ENCODE measurements around the gene EPHB2.

The EPHB2 gene

GRCh38 chr1:22810378-22810777 is 99.7 kb downstream of the EPHB2 start:
- no peak for DNase-seq
- Histone ChIP-seq H3F3A (ENCODE audit: insufficient read depth, low read length) (no peaks in the 10 kb centered on the region), H3K9ac (ENCODE audit: low read length) (no peak overlapping the region), H3K9me3 (replicated peaks; ENCODE audit: insufficient read depth, low read length) (no peaks in the 10 kb centered on the region), H2AFZ (ENCODE audit: low read length) (no peak overlapping the region), H3K79me2 (ENCODE audit: low read length) (no peaks in the 10 kb centered on the region), H3K9me2 (replicated peaks; ENCODE audit: insufficient read depth, low read length) (no peaks in the 10 kb centered on the region), H3K4me3 (ENCODE audit: low read length) (no peak overlapping the region), H3K27ac (ENCODE audit: low read length) (no peak overlapping the region), H3K4me2 (ENCODE audit: low read depth, low read length) (no peak overlapping the region), H3K36me3 (replicated peaks; ENCODE audit: insufficient read depth, low read length) (no peaks in the 10 kb centered on the region), H3K27me3 (replicated peaks; ENCODE audit: insufficient read depth, low read length) (peaks cover 100% of the 10 kb centered on the region), H4K20me1 (ENCODE audit: insufficient read depth, low read length) (no peaks in the 10 kb centered on the region), H3K4me1 (ENCODE audit: low read length) (no peaks in the 10 kb centered on the region)
- no peak for TF ChIP-seq EZH2 (optimal IDR thresholded peaks at IDR 0.05; ENCODE audit: low read depth, low read length)
- TF ChIP-seq EZH2phosphoT487 (IDR thresholded peaks at IDR 0.05; ENCODE audit: low read length), result no peak
- TF ChIP-seq CTCF (IDR thresholded peaks at IDR 0.05; ENCODE audit: low read length), result no peak

GRCh38 chr1:22812092-22812880 is 101.6 kb downstream of the EPHB2 start:
- no peak overlapping the region for H3K9ac ChIP-seq (ENCODE audit: low read length)
- no peaks in the 10 kb centered on the region for H3F3A ChIP-seq (ENCODE audit: insufficient read depth, low read length)
- H3K27me3 ChIP-seq (replicated peaks; ENCODE audit: insufficient read depth, low read length), result peaks cover 99% of the 10 kb centered on the region
- no peak for DNase-seq
- no peaks in the 10 kb centered on the region for H3K4me1 ChIP-seq (ENCODE audit: low read length)
- no peaks in the 10 kb centered on the region for H3K36me3 ChIP-seq (replicated peaks; ENCODE audit: insufficient read depth, low read length)
- no peak overlapping the region for H3K27ac ChIP-seq (ENCODE audit: low read length)
- H3K4me2 ChIP-seq (ENCODE audit: low read depth, low read length), result no peak overlapping the region
- no peaks in the 10 kb centered on the region for H3K9me2 ChIP-seq (replicated peaks; ENCODE audit: insufficient read depth, low read length)
- TF ChIP-seq EZH2phosphoT487 (IDR thresholded peaks at IDR 0.05; ENCODE audit: low read length) (no peak), EZH2 (optimal IDR thresholded peaks at IDR 0.05; ENCODE audit: low read depth, low read length) (no peak), CTCF (IDR thresholded peaks at IDR 0.05; ENCODE audit: low read length) (no peak)
- H4K20me1 ChIP-seq (ENCODE audit: insufficient read depth, low read length), result no peaks in the 10 kb centered on the region
- H3K9me3 ChIP-seq (replicated peaks; ENCODE audit: insufficient read depth, low read length), result no peaks in the 10 kb centered on the region
- H3K79me2 ChIP-seq (ENCODE audit: low read length), result no peaks in the 10 kb centered on the region
- no peak overlapping the region for H3K4me3 ChIP-seq (ENCODE audit: low read length)
- no peak overlapping the region for H2AFZ ChIP-seq (ENCODE audit: low read length)

DNA sequence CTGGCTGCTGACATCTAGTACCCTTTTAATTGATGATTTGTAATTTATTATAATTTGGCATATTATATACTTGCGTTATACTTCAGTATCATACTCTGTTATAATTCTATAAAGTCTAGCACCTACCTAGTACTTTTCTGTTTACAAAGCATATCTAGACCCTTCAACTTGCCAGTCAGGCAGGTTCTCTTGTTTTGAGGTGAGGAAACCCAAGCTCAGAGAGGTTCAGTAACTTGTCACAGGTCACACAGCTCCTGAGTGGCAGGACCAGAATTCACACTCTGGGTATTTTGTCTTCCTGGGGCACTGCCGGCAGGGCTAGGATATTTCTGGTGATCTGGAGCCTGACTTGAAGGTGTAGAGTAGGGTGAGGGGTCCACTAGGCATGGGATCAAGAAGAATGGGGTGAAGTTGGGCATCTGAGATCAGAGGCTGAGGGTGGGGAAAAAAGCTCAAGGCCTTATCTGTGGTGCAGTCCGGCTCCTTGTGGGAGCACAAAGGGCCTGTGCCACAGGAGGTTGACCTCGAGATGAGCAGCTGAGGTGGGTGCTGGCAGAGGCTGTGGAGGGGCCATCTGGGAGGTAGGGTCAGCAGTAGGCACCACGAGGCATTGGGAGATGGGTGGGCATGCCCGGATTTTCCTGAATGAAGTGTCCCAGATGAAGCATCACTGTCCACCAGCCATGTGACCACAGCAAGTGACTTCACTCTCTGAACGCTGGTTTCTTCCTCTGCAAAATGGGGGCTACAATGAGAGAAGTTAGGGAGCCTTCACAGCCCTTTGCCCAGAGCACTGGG is 102.6 kb downstream of the EPHB2 start:
- TF ChIP-seq EZH2 (optimal IDR thresholded peaks at IDR 0.05; ENCODE audit: low read depth, low read length) (no peak), EZH2phosphoT487 (IDR thresholded peaks at IDR 0.05; ENCODE audit: low read length) (no peak), CTCF (IDR thresholded peaks at IDR 0.05; ENCODE audit: low read length) (no peak)
- Histone ChIP-seq H3K9ac (ENCODE audit: low read length) (no peak overlapping the region), H3K4me3 (ENCODE audit: low read length) (no peak overlapping the region), H3K9me2 (replicated peaks; ENCODE audit: insufficient read depth, low read length) (no peaks in the 10 kb centered on the region), H3K27ac (ENCODE audit: low read length) (no peak overlapping the region), H3F3A (ENCODE audit: insufficient read depth, low read length) (no peaks in the 10 kb centered on the region), H3K4me2 (ENCODE audit: low read depth, low read length) (no peak overlapping the region), H3K9me3 (replicated peaks; ENCODE audit: insufficient read depth, low read length) (no peaks in the 10 kb centered on the region), H3K36me3 (replicated peaks; ENCODE audit: insufficient read depth, low read length) (no peaks in the 10 kb centered on the region), H2AFZ (ENCODE audit: low read length) (no peak overlapping the region), H3K4me1 (ENCODE audit: low read length) (no peaks in the 10 kb centered on the region), H3K79me2 (ENCODE audit: low read length) (no peaks in the 10 kb centered on the region), H3K27me3 (replicated peaks; ENCODE audit: insufficient read depth, low read length) (peaks cover 99% of the 10 kb centered on the region), H4K20me1 (ENCODE audit: insufficient read depth, low read length) (no peaks in the 10 kb centered on the region)
- no peak for DNase-seq

Data from MM.1S (cell line).